ENCODE measurements around the gene RPL26.

RPL26 gene

DNA sequence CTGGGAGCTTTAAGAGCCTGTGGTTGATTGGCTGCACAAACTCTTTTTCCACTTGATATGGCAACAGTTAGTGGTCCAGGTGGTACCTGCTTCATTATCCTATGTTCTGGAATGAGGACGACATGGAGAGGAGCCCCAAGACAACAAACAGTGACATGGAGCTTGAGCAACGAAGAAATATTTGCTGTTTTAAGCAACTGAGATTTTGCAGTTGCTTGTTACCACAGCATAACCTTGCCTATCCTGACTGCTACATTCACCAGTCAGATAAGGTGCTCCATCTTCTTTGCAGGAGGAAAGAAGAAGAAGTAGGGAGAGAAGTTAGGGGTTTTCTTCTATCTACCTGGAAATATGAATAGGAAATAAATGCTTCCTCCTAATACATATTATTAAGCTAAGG is 50.9 kb downstream of the RPL26 start:
- no peak for DNase-seq (ENCODE audit: extremely low read depth in 1 of 2, low read depth in 1 of 2)
